HG02798 (cell line): ENCODE measurements around the gene PADI1.

Experiments used
- ATAC-seq: cut with Tn5 transposase; IDR thresholded peaks from one replicate; pipeline ENCODE4 v1.9.1; 2021; ENCODE audit warnings: mild to moderate bottlenecking; ENCODE audit not compliant: unreplicated experiment, poor library complexity

Gene PADI1, protein sequence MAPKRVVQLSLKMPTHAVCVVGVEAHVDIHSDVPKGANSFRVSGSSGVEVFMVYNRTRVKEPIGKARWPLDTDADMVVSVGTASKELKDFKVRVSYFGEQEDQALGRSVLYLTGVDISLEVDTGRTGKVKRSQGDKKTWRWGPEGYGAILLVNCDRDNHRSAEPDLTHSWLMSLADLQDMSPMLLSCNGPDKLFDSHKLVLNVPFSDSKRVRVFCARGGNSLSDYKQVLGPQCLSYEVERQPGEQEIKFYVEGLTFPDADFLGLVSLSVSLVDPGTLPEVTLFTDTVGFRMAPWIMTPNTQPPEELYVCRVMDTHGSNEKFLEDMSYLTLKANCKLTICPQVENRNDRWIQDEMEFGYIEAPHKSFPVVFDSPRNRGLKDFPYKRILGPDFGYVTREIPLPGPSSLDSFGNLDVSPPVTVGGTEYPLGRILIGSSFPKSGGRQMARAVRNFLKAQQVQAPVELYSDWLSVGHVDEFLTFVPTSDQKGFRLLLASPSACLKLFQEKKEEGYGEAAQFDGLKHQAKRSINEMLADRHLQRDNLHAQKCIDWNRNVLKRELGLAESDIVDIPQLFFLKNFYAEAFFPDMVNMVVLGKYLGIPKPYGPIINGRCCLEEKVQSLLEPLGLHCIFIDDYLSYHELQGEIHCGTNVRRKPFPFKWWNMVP

DNA sequence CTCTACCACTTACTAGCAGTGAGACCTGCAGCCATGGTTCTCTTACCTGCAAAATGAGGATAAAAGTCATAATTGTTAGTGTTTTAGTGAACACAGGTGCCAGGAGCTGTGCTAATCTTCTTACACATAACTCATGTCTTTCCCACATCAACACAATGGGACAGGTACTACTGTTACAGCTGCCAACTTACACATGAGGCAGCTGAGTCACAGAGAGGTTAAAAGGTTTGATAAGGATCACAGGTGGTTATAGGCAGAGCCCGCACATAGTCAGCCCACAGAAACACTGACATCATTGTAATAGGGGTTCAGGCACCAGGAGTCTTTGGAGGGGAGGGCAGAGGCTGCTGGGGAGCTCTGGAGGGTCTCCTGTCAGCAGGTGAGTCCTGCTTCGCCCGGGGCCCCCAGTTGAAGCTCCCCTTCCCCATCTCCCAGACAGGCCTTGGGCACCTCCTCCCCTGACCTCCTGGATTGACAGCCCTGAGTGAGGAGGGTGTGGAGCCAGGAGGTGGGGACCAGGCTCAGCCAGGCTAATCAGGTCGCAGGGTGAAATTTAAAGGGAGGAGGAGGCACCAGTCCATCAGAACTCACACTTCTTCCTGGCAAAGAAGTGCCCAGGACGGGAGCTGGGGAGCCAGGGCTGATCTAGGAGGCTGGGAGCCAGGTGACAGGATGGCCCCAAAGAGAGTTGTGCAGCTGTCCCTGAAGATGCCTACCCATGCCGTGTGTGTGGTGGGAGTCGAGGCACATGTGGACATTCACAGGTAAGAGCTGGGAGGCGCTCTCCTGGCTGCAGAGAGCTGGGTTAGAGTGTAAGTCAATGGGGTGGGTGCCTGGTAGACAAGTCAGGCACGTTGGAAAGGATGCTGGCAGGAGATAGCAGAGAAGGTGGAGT, at the start of gene PADI1:
Gene PADI1, plus strand, starts transcription at position 583 of the 895 bp plus-strand sequence. Its CDS starts 90 bp downstream, at position 673.
- no peak for ATAC-seq

DNA sequence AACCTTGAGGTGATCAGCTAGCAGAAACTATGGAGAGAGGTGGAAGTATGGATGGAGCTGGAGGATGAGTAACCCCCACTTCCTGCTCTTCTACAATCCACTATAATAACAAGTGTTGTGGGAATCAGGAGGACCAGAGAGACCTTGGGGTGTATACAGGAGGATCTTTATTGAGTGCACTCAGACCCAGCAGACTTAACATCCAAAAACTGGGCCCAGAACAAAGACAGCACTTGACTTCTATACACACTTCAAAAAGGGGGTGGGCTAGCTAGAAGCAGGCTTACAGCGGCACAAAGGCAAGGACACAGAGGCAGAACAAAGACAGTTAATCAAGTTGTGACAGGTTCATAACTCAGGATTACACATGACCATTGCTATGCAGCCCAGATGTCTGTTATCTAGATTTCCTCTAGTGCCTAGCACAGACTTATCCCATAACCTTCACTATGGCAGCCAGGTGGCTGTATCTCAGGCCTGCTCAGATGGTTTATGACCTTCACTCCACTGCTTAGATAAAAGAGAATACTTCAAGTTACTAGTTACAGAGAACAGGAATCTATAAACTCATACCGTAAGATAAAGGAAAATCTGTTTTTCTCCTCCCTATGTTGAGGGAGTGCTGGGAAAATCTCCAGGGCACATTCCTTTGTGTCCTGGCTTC, 49.5 kb upstream of the PADI1 start:
- ATAC-seq = no peak

DNA sequence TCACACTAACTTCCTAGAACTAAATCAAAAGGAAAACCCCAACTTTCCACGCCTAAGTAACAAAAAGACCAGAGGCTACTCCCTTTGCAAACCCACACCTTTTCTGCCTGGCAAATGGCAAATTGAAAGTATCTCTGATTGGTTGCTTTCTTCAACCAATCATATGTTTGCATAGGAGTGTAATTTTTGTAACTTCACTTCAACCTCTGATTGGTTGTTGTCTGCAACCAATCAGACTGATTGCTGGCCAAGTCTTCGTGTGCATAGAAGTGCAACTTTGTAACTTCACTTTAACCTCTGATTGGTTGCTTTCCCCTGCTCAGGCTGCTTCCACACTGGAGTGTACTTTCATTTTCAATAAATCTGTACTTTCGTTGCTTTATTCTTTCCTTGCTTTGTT, 48.8 kb upstream of the PADI1 start:
- ATAC-seq = no peak

DNA sequence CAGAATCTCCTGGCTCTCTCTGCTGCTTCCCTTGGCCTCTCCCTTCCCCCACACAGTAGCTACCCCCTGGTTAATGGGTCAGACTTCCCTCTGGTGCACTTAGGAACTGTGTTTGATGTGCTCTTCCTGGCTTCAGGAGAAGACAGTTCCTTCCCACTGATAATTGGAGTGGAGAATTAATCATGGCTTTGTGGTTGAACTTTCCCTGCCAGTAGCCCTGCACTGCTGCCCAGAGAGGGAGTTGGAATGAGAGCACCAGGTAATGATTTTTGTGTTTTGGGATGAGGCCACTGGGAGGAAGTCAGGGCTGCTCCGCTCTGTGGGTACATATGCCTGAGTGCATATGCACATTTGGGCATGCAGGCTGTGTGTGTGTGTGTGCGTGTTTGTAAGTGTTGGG, 46.0 kb upstream of the PADI1 start:
- no peak for ATAC-seq

DNA sequence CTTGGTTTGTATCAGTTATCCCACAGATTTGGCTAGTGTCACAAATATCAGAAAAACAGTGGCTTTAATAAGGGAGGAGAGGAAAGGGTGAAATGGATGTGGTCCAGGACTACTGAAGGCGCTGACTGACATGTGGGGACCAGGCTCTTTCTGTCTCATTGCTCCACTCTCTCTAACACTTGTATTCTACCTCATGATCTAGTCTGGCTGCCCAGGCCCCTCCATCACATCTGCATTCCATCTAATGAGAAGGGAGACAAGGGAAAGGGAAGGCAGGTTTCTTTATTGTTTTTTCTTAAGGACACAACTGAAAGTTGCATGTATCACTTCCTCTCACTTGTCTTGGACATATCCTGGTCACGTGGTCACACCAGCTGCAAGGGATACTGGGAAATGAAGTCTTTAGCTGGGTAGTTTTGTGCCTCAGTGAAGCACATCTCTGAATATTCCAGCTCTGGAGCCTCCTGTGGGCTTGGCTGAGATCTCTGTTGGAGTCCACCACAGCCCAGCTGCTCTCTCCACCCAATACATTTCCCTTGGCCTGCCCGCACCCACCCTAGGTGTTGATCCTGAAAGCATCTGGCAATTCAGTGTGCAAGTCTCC, 43.7 kb upstream of the PADI1 start:
- ATAC-seq = no peak

DNA sequence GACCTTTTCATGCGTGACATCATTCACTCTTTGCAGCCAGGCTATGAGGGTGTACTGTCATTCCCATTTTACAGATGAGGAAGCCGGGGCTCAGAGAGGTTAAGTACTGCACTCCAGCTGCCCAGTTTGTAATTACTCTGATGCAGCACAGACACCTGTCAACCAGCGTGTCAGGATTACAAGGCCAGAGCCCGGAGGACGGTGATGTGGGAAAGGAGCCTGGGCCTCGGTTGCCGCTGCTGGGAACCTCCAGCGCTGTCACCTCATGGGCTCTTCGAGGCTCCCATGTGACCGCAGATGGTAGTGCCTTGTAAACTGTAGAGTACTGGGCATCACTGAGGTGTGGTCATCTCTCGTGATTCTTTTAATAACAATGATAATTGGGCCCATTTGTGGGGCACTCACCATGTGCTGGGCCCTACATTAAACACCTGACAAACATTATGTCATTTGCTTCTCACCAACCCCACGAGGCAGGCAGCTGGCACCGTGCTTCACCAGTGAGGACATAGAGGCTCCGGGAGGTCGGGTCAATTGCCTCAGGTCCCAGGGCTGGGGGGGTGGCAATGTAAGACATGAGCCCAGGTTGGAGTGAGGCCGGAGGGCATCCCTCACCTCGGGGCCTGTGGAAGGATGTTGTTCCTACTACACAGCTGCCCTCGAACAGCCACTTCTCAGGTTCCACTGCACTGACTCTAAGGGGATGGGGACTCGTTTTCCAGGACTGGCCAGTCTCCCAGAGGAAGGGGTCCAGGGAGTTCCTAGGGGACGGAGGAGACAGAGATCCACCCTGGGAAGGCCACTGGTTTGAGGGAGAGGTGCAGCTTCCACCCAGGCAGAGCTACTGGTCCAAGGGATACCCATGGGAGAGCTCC, 42.8 kb upstream of the PADI1 start:
- ATAC-seq = no peak

DNA sequence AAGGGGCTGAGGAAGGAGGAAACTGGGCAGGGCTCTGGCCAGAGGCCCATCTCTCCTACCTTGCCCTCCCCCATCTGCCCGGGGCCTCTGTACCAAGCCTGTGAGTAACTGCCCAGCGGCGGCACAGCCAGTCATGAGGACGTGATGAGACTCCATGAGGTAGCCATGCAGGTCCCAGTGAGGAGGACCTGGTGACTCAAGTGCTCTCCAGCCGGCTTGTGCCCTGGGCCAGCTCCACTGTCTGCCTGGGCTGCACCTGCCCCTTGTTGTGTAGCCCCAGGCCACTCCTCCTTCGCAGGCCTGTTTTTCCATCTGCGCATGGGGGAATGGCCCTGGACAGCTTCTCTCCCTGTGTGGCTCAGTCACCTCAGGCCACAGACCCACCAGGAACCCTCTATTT, 42.0 kb upstream of the PADI1 start:
- no peak for ATAC-seq

DNA sequence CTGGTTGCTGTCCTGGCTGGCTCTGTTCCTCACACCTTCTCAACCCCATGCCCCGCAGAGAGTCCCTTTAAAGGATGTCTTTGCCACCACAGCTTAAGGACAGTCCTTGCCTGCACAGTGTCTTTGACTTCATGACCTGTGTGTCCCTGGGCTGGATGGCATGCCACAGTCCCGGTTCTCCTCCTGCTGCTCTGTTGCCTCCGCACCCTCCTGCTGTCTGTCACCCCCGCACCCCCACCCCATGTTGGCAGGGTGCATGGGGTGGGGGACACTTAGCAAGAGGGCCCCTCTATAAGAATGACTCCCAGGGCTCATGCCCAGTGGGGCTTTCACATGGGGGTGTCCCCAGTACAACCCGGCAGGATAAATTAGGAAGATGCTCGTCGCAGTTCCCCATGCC, 41.6 kb upstream of the PADI1 start:
- ATAC-seq = no peak

DNA sequence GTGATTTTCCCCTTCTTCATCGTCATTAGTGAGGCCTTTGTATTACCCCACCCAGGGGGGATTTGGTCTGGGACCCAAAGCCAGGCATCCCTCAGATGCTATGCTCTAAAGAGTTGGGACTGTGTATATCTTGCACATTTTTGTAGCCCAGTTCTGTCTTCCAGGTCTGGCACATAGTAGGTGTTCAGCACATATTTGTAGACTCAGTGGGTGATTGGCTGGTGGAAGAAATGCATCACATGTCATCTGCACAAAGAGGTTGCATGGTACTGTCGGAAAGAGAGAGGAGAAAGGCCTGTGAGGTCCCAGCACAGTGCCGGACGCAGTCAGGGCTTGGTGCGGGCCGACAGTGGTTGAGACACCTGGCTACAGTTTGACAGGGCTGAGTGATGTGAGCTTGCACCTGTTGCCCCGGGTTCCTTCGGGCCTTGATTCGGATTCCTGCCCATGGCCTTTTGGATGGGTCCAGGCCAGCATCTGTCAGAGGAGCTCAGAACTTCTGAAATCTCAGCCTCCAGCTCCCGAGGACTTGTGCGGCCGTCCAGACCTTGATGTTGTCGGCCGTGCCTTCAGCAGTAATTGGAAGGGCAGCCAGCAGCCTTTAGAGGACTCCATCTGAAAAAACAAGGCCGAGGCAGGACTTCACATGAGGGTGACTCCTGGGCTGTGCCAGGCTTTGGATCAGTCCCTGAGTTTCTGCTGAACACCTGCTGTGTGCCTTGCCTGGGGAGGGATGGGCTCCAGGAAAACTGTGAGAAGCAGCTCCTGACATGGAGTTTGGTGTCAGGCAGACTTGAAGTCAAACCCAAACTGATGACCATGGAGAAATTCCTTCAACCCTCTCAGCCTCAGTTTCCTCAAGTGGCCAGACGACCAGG, 40.9 kb upstream of the PADI1 start:
- ATAC-seq = no peak

DNA sequence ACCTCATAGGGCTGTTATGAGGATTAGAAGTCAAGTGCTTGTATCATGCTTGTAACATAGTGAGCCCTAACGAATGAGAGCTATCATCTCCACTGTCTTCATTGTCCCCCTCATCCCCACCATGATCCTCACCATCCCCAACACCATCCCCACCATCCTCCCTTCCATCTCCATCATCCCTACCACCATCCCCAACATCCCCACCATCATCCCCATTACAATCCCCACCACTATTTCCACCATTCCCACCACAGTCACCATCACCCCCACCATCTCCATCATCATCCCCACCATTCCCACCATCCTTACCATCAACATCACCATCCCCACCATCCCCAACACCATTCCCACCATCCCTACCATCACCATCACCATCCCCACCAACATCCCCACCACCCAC, 39.1 kb upstream of the PADI1 start:
- ATAC-seq = no peak

DNA sequence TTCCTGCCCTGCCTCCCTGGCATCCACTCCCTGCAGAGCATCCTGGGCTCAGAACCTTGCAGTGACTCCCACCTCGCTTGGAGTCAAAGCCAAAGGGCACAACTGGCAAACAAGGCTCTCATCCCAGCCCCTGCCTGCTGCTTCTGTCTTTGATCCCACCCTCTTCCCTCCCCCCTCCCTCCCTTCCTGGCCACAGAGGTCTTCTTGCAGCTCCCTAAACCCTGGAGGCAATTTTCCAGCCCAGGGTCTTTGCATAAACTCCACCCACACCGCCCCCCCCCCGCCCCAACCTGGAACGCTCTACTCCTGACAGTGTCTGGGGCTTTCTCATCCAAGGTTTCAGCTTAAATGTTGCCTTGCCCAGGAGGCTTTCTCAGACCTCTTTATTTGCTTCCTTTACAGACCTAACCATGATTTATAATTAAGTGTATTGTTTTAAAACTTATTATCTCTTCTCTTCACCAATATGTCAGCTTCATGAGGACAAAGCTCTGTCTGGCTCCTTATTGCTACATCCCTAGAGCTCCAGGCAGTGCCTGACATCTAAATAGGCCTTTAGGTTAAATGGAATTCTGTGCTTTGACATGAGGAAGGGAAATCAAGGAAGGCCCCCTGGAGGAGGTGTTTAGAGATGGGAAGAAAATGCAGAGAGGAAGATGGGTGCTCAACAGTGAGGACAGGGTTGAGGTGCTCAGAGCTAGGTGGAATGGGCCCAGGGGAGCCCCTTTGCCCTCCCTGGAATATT, 37.7 kb upstream of the PADI1 start:
- ATAC-seq = no peak

DNA sequence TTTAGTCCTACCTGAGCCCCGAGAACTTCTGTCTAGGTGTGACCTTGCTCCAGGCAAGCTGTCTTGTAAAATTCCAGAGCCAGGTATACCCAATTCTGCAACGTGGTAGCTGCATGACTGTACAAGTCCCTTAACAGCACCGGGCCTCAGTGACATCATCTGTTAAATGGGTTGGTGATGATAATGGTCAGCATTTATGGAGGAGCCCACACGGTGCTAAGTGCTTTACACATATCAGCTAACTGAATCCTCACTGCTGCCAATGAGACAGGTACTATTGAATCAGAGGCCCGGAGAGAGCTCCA, 37.2 kb upstream of the PADI1 start:
- ATAC-seq = no peak

DNA sequence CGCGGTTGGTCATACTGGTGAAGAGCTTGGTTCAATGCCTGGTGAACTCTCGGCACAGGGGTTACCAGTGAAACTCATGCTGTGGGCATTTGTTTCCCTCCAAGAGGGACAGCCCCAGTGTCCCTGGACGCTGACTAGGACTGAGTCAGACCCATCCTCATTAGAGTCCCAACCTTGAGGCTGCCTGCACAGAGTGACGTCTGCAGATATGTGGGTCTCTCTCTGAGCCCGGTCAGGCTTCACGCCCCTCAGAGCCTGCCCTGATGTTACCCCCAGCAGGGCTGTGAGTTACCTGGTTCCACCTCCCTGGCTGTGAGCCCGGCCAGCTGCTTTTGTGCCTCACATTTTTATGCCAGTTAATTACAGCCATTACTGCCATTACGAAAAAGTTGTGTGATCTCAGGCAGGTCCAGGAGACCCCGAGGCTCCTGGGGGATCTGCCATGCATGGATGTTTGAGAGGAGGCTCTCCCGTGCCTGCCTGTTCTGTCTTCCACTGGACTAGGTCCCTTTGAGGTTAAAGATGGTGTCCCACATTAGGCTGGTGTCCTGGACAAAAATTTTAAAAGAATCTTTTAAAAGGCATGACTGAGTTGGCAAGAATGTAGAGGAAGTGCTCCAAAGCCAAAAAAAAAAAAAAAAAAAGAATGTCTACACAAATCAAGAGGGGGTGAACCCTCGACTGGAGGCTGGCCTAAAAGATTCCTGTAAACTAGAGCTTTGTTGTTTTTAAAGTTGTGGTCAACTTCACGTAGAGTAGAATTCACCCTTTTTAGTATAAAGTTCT, 36.6 kb upstream of the PADI1 start:
- no peak for ATAC-seq

DNA sequence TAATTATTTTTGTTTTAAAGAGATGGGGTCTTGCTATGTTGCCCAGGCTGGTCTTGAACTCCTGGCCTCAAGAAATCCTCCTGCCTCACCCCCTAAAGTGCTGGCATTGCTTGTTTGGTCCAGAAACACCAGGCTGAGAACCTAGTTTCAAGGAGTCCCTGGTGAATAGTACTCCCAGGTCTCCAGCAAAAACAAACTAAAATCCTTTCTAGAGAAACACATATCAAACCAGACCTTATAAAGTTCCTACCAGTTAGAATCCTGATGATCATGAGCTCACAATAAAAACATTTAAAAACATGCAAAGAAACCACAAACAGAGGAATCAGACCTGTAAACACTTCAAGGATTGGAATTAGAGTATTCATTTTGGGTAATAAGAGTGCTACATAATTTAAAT, 34.4 kb upstream of the PADI1 start:
- no peak for ATAC-seq

DNA sequence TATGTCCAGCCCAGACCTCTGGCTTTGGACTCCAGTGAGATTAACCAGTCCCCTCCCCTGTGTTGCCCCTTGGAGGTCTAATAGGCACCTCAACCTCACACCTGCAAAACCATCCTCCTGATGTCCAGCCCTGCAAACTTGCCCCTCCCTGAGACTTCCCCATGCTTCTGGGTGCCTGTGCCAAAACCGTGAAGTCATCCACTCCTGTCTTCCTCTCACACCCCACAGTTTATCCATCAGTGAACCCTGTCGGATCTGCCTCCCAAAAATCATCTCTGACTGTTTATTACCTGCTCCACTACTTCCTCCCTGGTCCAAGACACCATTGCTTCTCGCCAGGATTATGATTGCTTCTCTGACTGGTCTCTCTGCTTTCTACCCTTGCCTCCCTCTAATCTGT, 31.7 kb upstream of the PADI1 start:
- no peak for ATAC-seq

DNA sequence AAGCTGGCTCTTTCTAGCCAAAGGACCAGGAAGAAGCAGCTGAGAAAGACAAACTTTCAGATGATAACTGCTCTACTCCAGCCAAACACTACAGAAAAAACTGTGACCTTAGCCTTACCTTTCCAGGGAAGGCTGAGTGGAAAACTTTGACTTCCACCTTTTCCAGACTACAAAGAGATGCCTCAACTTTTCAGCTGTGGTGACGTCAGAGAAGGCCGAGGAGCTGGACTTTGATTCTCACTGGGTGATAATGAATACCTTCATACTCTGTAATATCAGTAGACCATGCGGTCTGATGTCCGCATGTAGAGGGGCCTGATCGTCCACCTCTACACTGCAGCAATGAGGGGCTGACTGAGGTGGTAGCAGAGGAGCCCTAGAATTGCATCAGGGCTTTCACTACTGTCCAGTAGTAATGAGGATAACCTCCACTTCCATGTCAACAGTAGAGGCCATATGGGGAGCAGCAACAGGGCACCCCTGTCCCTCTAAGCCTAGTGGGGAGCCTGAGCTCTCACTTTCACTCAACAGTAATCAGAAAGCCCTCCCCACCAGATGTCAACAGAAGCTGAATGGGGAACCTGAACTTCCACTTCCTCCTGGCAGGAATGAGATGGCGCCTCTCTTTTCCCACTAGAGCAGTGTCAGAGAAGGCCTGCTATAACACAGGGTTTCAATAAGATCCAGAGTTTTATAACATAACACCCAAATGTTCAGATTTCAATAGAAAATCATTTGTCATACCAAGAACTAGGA, 28.4 kb upstream of the PADI1 start:
- ATAC-seq = no peak
